HepG2 (cell line): ENCODE results near the gene SUSD3. TPM values are rescaled to one million over a fixed set of nuclear protein-coding genes. Genes with fewer than 3 reads are reported as not detected.

Source experiments
- AKAP8 ChIP-seq: sonication (generic); formaldehyde crosslinking; IDR thresholded peaks from 2 replicates; pipeline ENCODE4 v1.5.1; 2020; ENCODE audit warnings: mild to moderate bottlenecking, missing genetic modification reagents
- BORCS8-MEF2B ChIP-seq: sonication (generic); formaldehyde crosslinking; IDR thresholded peaks from 2 replicates; pipeline ENCODE4 v1.8.0; 2022; ENCODE audit warnings: mild to moderate bottlenecking, missing genetic modification reagents
- CBFB ChIP-seq: sonication (generic); formaldehyde crosslinking; IDR thresholded peaks from 2 replicates; pipeline ENCODE4 v1.4.0; 2020; ENCODE audit warnings: missing genetic modification reagents
- CBX5 ChIP-seq: sonication (generic); formaldehyde crosslinking; IDR thresholded peaks from 2 replicates; pipeline ENCODE4 v1.4.0; 2020; ENCODE audit warnings: missing genetic modification reagents, borderline replicate concordance
- CEBPB ChIP-seq: IDR thresholded peaks from 2 replicates; pipeline ENCODE4 v1.6.1; 2011; ENCODE audit warnings: low read depth, low read length, improper control_type of control experiment, borderline replicate concordance
- CREM ChIP-seq, 2 experiments: sonication (generic) in 1 of 2; formaldehyde crosslinking in 1 of 2; IDR thresholded peaks; 2 replicates each; pipeline versions ENCODE4 v1.4.0 to v1.6.1; 2016 to 2020; ENCODE audit warnings: antibody characterized with exemption in 1 of 2, mild to moderate bottlenecking in 1 of 2, missing genetic modification reagents in 1 of 2
- HDAC1 ChIP-seq: sonication (generic); formaldehyde crosslinking; IDR thresholded peaks from 2 replicates; pipeline ENCODE4 v1.5.1; 2020; ENCODE audit warnings: mild to moderate bottlenecking, missing genetic modification reagents
- IKZF4 ChIP-seq: sonication (generic); formaldehyde crosslinking; IDR thresholded peaks from 2 replicates; pipeline ENCODE4 v1.5.1; 2020; ENCODE audit warnings: borderline replicate concordance, mild to moderate bottlenecking, low read depth, missing genetic modification reagents; ENCODE audit errors: not compliant biosample characterization
- MAFK ChIP-seq, 2 experiments: IDR thresholded peaks in 1 of 2; conservative IDR thresholded peaks in 1 of 2; 2 replicates each; pipeline ENCODE4 v1.6.1; 2011; ENCODE audit warnings: improper control_type of control experiment in 2 of 2, low read length in 2 of 2
- MEF2D ChIP-seq: sonication (generic); formaldehyde crosslinking; IDR thresholded peaks from 2 replicates; pipeline ENCODE4 v1.5.1; 2020; ENCODE audit warnings: mild to moderate bottlenecking, missing genetic modification reagents
- ONECUT2 ChIP-seq: sonication (generic); formaldehyde crosslinking; IDR thresholded peaks from 2 replicates; pipeline ENCODE4 v1.4.0; 2020; ENCODE audit warnings: missing genetic modification reagents
- PAF1 ChIP-seq: IDR thresholded peaks from 2 replicates; pipeline ENCODE4 v1.6.1; 2016; ENCODE audit warnings: missing genetic modification reagents, missing compliant biosample characterization
- SALL1 ChIP-seq: sonication (generic); formaldehyde crosslinking; IDR thresholded peaks from 2 replicates; pipeline ENCODE4 v1.8.0; 2022; ENCODE audit warnings: mild to moderate bottlenecking, missing genetic modification reagents
- SNAPC2 ChIP-seq: sonication (generic); formaldehyde crosslinking; IDR thresholded peaks from 2 replicates; pipeline ENCODE4 v1.8.1; 2022; ENCODE audit warnings: mild to moderate bottlenecking, missing genetic modification reagents
- TAF15 ChIP-seq: fragments of 200-400 bp; formaldehyde crosslinking; IDR thresholded peaks from one replicate; pipeline ENCODE4 v1.6.1; 2018; ENCODE audit warnings: mild to moderate bottlenecking, low read depth, low read length; ENCODE audit not compliant: poor library complexity, severe bottlenecking
- ZMAT3 ChIP-seq: sonication (generic); formaldehyde crosslinking; conservative IDR thresholded peaks from 2 replicates; pipeline ENCODE4 v1.7.0; 2021; ENCODE audit warnings: missing genetic modification reagents
- ZNF766 ChIP-seq: sonication (generic); formaldehyde crosslinking; IDR thresholded peaks from 2 replicates; pipeline ENCODE4 v1.5.0; 2020; ENCODE audit warnings: missing genetic modification reagents, borderline replicate concordance
- polyA plus RNA-seq, 8 experiments: library from polyadenylated mRNA; depleted of rRNA in 3 of 8; stranded (reverse) in 7 of 8; unstranded in 1 of 8; fragments of >200 nt; fragmentation: Illumina TruSeq in 4 of 8; extraction: Trizol in 4 of 8; gene quantifications; 2 replicates each; pipeline versions ENCODE4 v1.2.1 to v1.2.3, GENCODE V29; 2011 to 2016; ENCODE audit warnings: low read depth in 4 of 8, missing spikeins in 1 of 8, mixed read lengths in 1 of 8; ENCODE audit not compliant: insufficient read depth in 1 of 8
- total RNA-seq, 5 experiments: library from RNA; depleted of rRNA; stranded (reverse); fragments of >200 nt; fragmentation: Illumina TruSeq; extraction: Trizol; gene quantifications; 2 replicates each; pipeline ENCODE4 v1.2.3, GENCODE V29; 2016; ENCODE audit warnings: low read depth in 1 of 5
- TF ChIP-seq, protein P1 (sequence below): sonication (generic); formaldehyde crosslinking; IDR thresholded peaks from 2 replicates; pipeline ENCODE4 v1.4.0; 2020; ENCODE audit warnings: mild to moderate bottlenecking, missing genetic modification reagents
- TF ChIP-seq, protein P2 (sequence below): sonication (generic); formaldehyde crosslinking; IDR thresholded peaks from 2 replicates; pipeline ENCODE4 v1.4.0; 2020; ENCODE audit warnings: missing genetic modification reagents, borderline replicate concordance
- TF ChIP-seq, protein P3 (sequence below): sonication (generic); formaldehyde crosslinking; IDR thresholded peaks from 2 replicates; pipeline ENCODE4 v1.5.0; 2020; ENCODE audit warnings: missing genetic modification reagents
- TF ChIP-seq, protein P4 (sequence below): sonication (generic); formaldehyde crosslinking; IDR thresholded peaks from 2 replicates; pipeline ENCODE4 v1.5.0; 2020; ENCODE audit warnings: missing genetic modification reagents

The SUSD3 gene
- total and polyA plus RNA-seq, 2 of the 13 experiments (the other 11 are each of a cell fraction or from before 2014, with no cell fraction given) = 7.0 to 9.1 TPM

DNA sequence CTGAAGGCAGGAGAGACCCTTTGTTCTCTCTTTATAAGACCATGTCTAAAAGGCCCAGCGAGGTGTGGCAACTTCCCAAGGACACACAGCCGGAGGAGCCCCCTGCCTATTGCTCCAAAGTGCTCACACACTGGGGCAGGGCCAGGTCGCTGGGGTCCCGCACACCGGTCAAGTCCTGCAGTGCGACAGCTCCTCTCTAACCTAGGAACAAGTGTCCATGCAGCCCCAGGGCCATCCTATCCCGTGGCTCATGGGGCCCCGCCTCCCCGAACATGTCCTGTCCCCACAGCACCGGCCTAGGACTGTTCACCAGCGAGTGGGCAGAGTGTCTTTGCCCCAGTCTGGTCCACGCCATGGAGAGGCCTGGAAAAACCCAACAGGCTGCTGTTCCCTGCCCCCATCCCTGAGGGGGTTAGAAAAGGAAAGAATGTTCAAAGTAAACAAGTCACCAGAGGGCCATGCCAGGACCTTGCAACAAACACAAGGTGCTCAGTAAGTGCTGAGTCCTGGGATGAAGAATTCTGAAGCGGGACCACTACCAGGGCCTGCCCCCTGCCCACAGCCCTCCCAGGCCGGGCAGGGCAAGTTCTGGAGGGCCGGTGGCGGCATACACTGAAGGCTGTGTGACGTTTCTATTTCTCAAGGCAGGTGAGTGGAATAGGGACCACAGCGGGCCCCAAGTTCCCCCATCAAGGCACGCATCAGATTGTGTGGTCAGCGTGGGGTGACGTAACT lies 74.6 kb downstream of the SUSD3 start (continued):
- TF ChIP-seq, protein P1, sequence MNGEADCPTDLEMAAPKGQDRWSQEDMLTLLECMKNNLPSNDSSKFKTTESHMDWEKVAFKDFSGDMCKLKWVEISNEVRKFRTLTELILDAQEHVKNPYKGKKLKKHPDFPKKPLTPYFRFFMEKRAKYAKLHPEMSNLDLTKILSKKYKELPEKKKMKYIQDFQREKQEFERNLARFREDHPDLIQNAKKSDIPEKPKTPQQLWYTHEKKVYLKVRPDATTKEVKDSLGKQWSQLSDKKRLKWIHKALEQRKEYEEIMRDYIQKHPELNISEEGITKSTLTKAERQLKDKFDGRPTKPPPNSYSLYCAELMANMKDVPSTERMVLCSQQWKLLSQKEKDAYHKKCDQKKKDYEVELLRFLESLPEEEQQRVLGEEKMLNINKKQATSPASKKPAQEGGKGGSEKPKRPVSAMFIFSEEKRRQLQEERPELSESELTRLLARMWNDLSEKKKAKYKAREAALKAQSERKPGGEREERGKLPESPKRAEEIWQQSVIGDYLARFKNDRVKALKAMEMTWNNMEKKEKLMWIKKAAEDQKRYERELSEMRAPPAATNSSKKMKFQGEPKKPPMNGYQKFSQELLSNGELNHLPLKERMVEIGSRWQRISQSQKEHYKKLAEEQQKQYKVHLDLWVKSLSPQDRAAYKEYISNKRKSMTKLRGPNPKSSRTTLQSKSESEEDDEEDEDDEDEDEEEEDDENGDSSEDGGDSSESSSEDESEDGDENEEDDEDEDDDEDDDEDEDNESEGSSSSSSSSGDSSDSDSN (CRISPR knock-in tag) = no peak
- TF ChIP-seq CBFB (CRISPR knock-in tag) = 0 out of 2 replicates have a peak, but pooled peaks have one; percentile 54
- TF ChIP-seq PAF1 (CRISPR knock-in tag) = no peak
- TF ChIP-seq IKZF4 = no peak
- TF ChIP-seq BORCS8-MEF2B (CRISPR knock-in tag) = no peak; the same call in 1 of the 2 replicates
- TF ChIP-seq, protein P2, sequence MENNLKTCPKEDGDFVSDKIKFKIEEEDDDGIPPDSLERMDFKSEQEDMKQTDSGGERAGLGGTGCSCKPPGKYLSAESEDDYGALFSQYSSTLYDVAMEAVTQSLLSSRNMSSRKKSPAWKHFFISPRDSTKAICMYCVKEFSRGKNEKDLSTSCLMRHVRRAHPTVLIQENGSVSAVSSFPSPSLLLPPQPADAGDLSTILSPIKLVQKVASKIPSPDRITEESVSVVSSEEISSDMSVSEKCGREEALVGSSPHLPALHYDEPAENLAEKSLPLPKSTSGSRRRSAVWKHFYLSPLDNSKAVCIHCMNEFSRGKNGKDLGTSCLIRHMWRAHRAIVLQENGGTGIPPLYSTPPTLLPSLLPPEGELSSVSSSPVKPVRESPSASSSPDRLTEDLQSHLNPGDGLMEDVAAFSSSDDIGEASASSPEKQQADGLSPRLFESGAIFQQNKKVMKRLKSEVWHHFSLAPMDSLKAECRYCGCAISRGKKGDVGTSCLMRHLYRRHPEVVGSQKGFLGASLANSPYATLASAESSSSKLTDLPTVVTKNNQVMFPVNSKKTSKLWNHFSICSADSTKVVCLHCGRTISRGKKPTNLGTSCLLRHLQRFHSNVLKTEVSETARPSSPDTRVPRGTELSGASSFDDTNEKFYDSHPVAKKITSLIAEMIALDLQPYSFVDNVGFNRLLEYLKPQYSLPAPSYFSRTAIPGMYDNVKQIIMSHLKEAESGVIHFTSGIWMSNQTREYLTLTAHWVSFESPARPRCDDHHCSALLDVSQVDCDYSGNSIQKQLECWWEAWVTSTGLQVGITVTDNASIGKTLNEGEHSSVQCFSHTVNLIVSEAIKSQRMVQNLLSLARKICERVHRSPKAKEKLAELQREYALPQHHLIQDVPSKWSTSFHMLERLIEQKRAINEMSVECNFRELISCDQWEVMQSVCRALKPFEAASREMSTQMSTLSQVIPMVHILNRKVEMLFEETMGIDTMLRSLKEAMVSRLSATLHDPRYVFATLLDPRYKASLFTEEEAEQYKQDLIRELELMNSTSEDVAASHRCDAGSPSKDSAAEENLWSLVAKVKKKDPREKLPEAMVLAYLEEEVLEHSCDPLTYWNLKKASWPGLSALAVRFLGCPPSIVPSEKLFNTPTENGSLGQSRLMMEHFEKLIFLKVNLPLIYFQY (CRISPR knock-in tag) = peak; percentile 4; the same call in 1 of the 2 replicates
- no peak for TF ChIP-seq TAF15
- 0 out of 2 replicates have a peak, but pooled peaks have one; percentile 43 for TF ChIP-seq SNAPC2 (CRISPR knock-in tag)
- 0 out of 2 replicates have a peak, but pooled peaks have one; percentile 23 for TF ChIP-seq CBX5
- TF ChIP-seq MAFK (conservative IDR thresholded peaks at IDR 0.05 in 1 of 2, IDR thresholded peaks at IDR 0.05 in 1 of 2; ENCODE audit: low read length in 2 of 2) = no peak
- TF ChIP-seq MEF2D (CRISPR knock-in tag) = 0 out of 2 replicates have a peak, but pooled peaks have one; percentile 14
- no peak for TF ChIP-seq ONECUT2
- TF ChIP-seq CREM (IDR thresholded peaks at IDR 0.05) = peak; percentile 67
- no peak for TF ChIP-seq CREM (CRISPR knock-in tag; IDR thresholded peaks at IDR 0.05)
- TF ChIP-seq, protein P3, sequence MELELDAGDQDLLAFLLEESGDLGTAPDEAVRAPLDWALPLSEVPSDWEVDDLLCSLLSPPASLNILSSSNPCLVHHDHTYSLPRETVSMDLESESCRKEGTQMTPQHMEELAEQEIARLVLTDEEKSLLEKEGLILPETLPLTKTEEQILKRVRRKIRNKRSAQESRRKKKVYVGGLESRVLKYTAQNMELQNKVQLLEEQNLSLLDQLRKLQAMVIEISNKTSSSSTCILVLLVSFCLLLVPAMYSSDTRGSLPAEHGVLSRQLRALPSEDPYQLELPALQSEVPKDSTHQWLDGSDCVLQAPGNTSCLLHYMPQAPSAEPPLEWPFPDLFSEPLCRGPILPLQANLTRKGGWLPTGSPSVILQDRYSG (CRISPR knock-in tag) = no peak
- no peak for TF ChIP-seq SALL1 (CRISPR knock-in tag)
- TF ChIP-seq HDAC1 (CRISPR knock-in tag) = peak; percentile 1
- TF ChIP-seq ZMAT3 (CRISPR knock-in tag) = no peak
- TF ChIP-seq CEBPB = peak; percentile 82; the same call in 1 of the 2 replicates
- no peak for TF ChIP-seq AKAP8 (CRISPR knock-in tag)
- TF ChIP-seq, protein P4, sequence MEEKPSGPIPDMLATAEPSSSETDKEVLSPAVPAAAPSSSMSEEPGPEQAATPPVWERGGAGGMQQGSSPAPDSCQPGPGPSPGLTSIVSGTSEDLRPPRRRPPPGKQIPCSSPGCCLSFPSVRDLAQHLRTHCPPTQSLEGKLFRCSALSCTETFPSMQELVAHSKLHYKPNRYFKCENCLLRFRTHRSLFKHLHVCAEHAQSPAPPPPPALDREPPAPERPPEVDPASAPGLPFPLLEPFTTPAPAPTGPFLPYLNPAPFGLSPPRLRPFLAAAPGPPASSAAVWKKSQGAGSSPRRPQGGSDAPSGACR (CRISPR knock-in tag) = peak; percentile 72; the same call in 1 of the 2 replicates
- TF ChIP-seq ZNF766 (CRISPR knock-in tag) = no peak; the same call in 1 of the 2 replicates
